Measurements from ENCODE around the gene GNG7. TPM values are rescaled to one million over a fixed set of nuclear protein-coding genes. Genes with fewer than 3 reads are reported as not detected.

GNG7 gene
- total and polyA plus RNA-seq, 10 of the 15 experiments (the other 5 are each of a cell fraction or from before 2014, with no cell fraction given), result 1.9 to 13.6 (median 6.5) TPM

GRCh38 chr19:2487842-2488241, 214.7 kb downstream of the GNG7 start:
- Histone ChIP-seq H3K27ac (ENCODE audit: control insufficient read depth, insufficient read depth) (no peak overlapping the region), H3K4me2 (ENCODE audit: control insufficient read depth, insufficient read depth) (no peak overlapping the region), H3K27me3 (replicated peaks in 1 of 2; ENCODE audit: control insufficient read depth in 2 of 2, insufficient read depth in 2 of 2, low read length in 1 of 2) (peaks cover 0 to 7% of the 10 kb centered on the region in 2 experiments; a peak in 2 of 4 replicates), H3K4me1 (ENCODE audit: control insufficient read depth, insufficient read depth, low read length) (peaks cover 23% of the 10 kb centered on the region), H3K9me3 (replicated peaks; ENCODE audit: control insufficient read depth, insufficient read depth, low read length) (no peaks in the 10 kb centered on the region; the same call in 2 of the 3 replicates), H4K20me1 (ENCODE audit: control insufficient read depth, insufficient read depth) (no peaks in the 10 kb centered on the region), H3K9ac (ENCODE audit: control insufficient read depth, insufficient read depth, low read length) (no peak overlapping the region), H3K79me2 (ENCODE audit: control insufficient read depth, insufficient read depth, low read length) (no peaks in the 10 kb centered on the region), H3K36me3 (ENCODE audit: control insufficient read depth in 2 of 2, insufficient read depth in 2 of 2, low read length in 1 of 2) (no peaks in the 10 kb centered on the region), H3K4me3 (no peak overlapping the region), H2AFZ (ENCODE audit: control insufficient read depth, low read depth, low read length) (no peak overlapping the region)
- CTCF ChIA-PET, result no interaction called here
- SMC1A ChIA-PET (ENCODE audit: uncharacterized antibody, unreplicated experiment), result no interaction called here
- BruUV-seq (replicated peaks), result no TSS peak
- TF ChIP-seq EED (IDR thresholded peaks at IDR 0.05; ENCODE audit: low read depth) (no peak), SIN3A (IDR thresholded peaks at IDR 0.05; ENCODE audit: low read depth, low read length) (no peak), TBL1XR1 (IDR thresholded peaks at IDR 0.05; ENCODE audit: low read depth, low read length) (no peak), ESRRA (IDR thresholded peaks at IDR 0.05; ENCODE audit: low read length) (no peak), NR2F1 (conservative IDR thresholded peaks at IDR 0.05) (no peak), MYC (IDR thresholded peaks at IDR 0.05; ENCODE audit: insufficient read depth, insufficient read length, insufficient replicate concordance, low read length, severe bottlenecking) (no peak), FOXM1 (IDR thresholded peaks at IDR 0.05; ENCODE audit: low read depth, low read length) (no peak), SP1 (IDR thresholded peaks at IDR 0.05; ENCODE audit: low read depth, low read length) (no peak), ATF3 (IDR thresholded peaks at IDR 0.05; ENCODE audit: borderline replicate concordance, extremely low read depth, low read depth, low read length) (no peak), HDAC2 (IDR thresholded peaks at IDR 0.05) (no peak), SIX5 (IDR thresholded peaks at IDR 0.05; ENCODE audit: low read depth, low read length, severe bottlenecking) (no peak), SMC3 (IDR thresholded peaks at IDR 0.05; ENCODE audit: borderline replicate concordance, low read length) (no peak), MTA2 (IDR thresholded peaks at IDR 0.05; ENCODE audit: low read depth) (no peak), PAX8 (IDR thresholded peaks at IDR 0.05) (no peak)
- TF ChIP-seq, protein P1, sequence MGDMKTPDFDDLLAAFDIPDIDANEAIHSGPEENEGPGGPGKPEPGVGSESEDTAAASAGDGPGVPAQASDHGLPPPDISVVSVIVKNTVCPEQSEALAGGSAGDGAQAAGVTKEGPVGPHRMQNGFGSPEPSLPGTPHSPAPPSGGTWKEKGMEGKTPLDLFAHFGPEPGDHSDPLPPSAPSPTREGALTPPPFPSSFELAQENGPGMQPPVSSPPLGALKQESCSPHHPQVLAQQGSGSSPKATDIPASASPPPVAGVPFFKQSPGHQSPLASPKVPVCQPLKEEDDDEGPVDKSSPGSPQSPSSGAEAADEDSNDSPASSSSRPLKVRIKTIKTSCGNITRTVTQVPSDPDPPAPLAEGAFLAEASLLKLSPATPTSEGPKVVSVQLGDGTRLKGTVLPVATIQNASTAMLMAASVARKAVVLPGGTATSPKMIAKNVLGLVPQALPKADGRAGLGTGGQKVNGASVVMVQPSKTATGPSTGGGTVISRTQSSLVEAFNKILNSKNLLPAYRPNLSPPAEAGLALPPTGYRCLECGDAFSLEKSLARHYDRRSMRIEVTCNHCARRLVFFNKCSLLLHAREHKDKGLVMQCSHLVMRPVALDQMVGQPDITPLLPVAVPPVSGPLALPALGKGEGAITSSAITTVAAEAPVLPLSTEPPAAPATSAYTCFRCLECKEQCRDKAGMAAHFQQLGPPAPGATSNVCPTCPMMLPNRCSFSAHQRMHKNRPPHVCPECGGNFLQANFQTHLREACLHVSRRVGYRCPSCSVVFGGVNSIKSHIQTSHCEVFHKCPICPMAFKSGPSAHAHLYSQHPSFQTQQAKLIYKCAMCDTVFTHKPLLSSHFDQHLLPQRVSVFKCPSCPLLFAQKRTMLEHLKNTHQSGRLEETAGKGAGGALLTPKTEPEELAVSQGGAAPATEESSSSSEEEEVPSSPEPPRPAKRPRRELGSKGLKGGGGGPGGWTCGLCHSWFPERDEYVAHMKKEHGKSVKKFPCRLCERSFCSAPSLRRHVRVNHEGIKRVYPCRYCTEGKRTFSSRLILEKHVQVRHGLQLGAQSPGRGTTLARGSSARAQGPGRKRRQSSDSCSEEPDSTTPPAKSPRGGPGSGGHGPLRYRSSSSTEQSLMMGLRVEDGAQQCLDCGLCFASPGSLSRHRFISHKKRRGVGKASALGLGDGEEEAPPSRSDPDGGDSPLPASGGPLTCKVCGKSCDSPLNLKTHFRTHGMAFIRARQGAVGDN (IDR thresholded peaks at IDR 0.05), result no peak
- TF ChIP-seq, protein P2, sequence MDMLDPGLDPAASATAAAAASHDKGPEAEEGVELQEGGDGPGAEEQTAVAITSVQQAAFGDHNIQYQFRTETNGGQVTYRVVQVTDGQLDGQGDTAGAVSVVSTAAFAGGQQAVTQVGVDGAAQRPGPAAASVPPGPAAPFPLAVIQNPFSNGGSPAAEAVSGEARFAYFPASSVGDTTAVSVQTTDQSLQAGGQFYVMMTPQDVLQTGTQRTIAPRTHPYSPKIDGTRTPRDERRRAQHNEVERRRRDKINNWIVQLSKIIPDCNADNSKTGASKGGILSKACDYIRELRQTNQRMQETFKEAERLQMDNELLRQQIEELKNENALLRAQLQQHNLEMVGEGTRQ (IDR thresholded peaks at IDR 0.05; ENCODE audit: borderline replicate concordance, low read depth, low read length), result no peak
- no peak for ATAC-seq
- FAIRE-seq, result no peak
- WGBS (ENCODE audit: insufficient coverage, insufficient replicate concordance, low lambda C conversion rate, missing lambda C conversion rate), result 43% methylated on average over 11 of the region's 15 CpGs
- in situ Hi-C loops (cut with MboI), result no loop called here
- DNase-seq (ENCODE audit: low read depth, low spot score), result no peak
- intact Hi-C loops (cut with micrococcal nuclease; ENCODE audit: unreplicated experiment), result no loop called here
- RAD21 ChIA-PET (ENCODE audit: unreplicated experiment), result no interaction called here
- POLR2A ChIA-PET, result no interaction called here

Measured in GM12878 (cell line).